Small intestine (tissue), 7 donors: ENCODE results near the gene RNF227. TPM values are rescaled to one million over a fixed set of nuclear protein-coding genes. Genes with fewer than 3 reads are reported as not detected.
"Not testable (repeated sequence)": the region's sequence is repeated elsewhere in the genome, so short reads cannot be mapped to it uniquely, and the experiment has no call there.

Experiments
- DNase-seq, 2 donors: peaks; one replicate each; pipeline versions ENCODE4 v3.0.0 to v3.0.0-alpha.2; 2013
- FAIRE-seq: peaks from 2 replicates; lab custom pipeline; 2012; peaks lifted over from hg19 to GRCh38; lab: Jason Lieb, UNC
- H3K27ac ChIP-seq, 3 donors: one replicate each; pipeline ENCODE4 v1.5.1; 2013; ENCODE audit warnings: low read length in 2 of 3, mild to moderate bottlenecking in 2 of 3, control low read depth in 1 of 3, inconsistent platforms in 1 of 3, low read depth in 1 of 3, moderate library complexity in 1 of 3
- H3K27me3 ChIP-seq, 3 donors: one replicate each; pipeline ENCODE4 v1.6.1; 2013; ENCODE audit warnings: low read length in 3 of 3, inconsistent platforms in 1 of 3; ENCODE audit not compliant: control insufficient read depth in 3 of 3, insufficient read depth in 3 of 3
- H3K36me3 ChIP-seq, 3 donors: one replicate each; pipeline ENCODE4 v1.6.1; 2013; ENCODE audit warnings: low read length in 3 of 3, inconsistent platforms in 1 of 3, low read depth in 1 of 3, mild to moderate bottlenecking in 1 of 3, moderate library complexity in 1 of 3; ENCODE audit not compliant: control insufficient read depth in 3 of 3, insufficient read depth in 2 of 3
- H3K4me1 ChIP-seq, 3 donors: one replicate each; pipeline ENCODE4 v1.6.1; 2013; ENCODE audit warnings: low read length in 2 of 3, inconsistent platforms in 1 of 3, low read depth in 1 of 3, mild to moderate bottlenecking in 1 of 3, moderate library complexity in 1 of 3; ENCODE audit not compliant: control insufficient read depth in 3 of 3, insufficient read depth in 2 of 3
- H3K4me3 ChIP-seq, 3 donors: one replicate each; pipeline ENCODE4 v1.5.1; 2013; ENCODE audit warnings: low read length in 3 of 3, control low read depth in 1 of 3, inconsistent platforms in 1 of 3, low read depth in 1 of 3, mild to moderate bottlenecking in 1 of 3, moderate library complexity in 1 of 3
- H3K9me3 ChIP-seq, 2 donors: one replicate each; pipeline ENCODE4 v1.6.1; 2013; ENCODE audit warnings: low read depth in 1 of 2, low read length in 1 of 2; ENCODE audit not compliant: control insufficient read depth in 2 of 2, insufficient read depth in 1 of 2
- WGBS, 3 donors: extraction: QIAGEN DNeasy Blood & Tissue Kit; methylation state at CpG; one replicate each; pipeline ENCODE4 v1.1.7; 2013; 5-methylcytosine and 5-hydroxymethylcytosine counted together
- polyA plus RNA-seq, 4 donors: library from polyadenylated mRNA; stranded (reverse) in 3 of 4; unstranded in 1 of 4; fragments of 200-250 nt in 3 of 4; fragments of 120-200 nt in 1 of 4; gene quantifications; one replicate each; pipeline versions ENCODE4 v1.2.1 to v1.2.3, GENCODE V29; 2013
- donor health status: healthy with polysubstance abuse.
- donor health status: control.
- donor health status: control.
- donor health status: Bipolar disorder and iron deficiency.
- donor health status: healthy.

The RNF227 gene
- polyA plus RNA-seq, 4 donors, result 1.9 to 3.0 (median 2.5) TPM

DNA sequence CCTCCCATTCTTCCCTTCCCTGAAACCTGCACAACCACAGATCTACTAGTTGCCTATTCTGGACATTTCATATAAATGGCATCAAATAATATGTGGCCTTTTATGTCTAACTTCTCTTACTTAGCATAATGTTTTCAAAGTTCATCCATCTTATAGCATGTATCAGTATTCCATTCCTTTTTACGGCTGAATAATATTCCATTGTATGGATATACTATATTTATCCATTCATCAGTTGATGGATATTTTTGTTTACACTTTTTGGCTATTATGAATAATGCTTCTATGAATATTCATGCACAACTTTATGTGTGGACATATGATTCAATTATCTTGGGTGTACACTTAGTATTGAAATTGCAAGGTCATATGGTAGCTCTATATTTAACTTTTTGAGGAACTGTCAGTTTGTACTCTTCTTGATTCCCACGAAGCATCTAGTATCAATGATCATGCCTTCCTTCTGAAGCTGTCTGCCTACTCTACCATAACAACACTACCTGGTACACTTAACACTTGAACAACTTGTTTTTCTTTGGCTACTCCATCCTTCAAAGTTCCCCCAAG, 40.2 kb downstream of the RNF227 start:
- Histone ChIP-seq H3K27me3 (no peaks in the 10 kb centered on the region), H3K4me3 (no peak overlapping the region), H3K27ac (no peak overlapping the region), H3K9me3 (no peaks in the 10 kb centered on the region), H3K36me3 (peaks cover 0 to 30% (median 0%) of the 10 kb centered on the region in 3 donors), H3K4me1 (peaks cover 0 to 11% (median 0%) of the 10 kb centered on the region in 3 donors)
- WGBS, 3 donors, result 87 to 92% (median 89%) methylated on average over 2 of the region's 2 CpGs
- no peak for DNase-seq
- FAIRE-seq, result no peak

- Histone ChIP-seq H3K36me3 (peaks cover 0 to 24% (median 0%) of the 10 kb centered on the region in 3 donors), H3K9me3 (no peaks in the 10 kb centered on the region), H3K4me3 (no peak overlapping the region), H3K27me3 (no peaks in the 10 kb centered on the region), H3K27ac (no peak overlapping the region), H3K4me1 (no peaks in the 10 kb centered on the region)
- DNase-seq (no peak), FAIRE-seq (no peak)
- WGBS, 3 donors, result 78 to 81% (median 79%) methylated on average over 4 of the region's 4 CpGs
Measured at GRCh38 chr17:7873051-7873450, 43.0 kb downstream of the RNF227 start.

- Histone ChIP-seq H3K4me3 (no peak overlapping the region), H3K27ac (no peak overlapping the region), H3K9me3 (no peaks in the 10 kb centered on the region), H3K27me3 (no peaks in the 10 kb centered on the region), H3K4me1 (no peaks in the 10 kb centered on the region), H3K36me3 (peaks cover 0 to 21% (median 0%) of the 10 kb centered on the region in 3 donors)
- 57 to 59% (median 58%) methylated on average over 5 of the region's 5 CpGs for WGBS, 3 donors
- FAIRE-seq (no peak), DNase-seq (peak in 1 of 2 donors; percentile 33)
Measured at GRCh38 chr17:7867881-7868329, 48.2 kb downstream of the RNF227 start.

GRCh38 chr17:7864995-7865650, 51.0 kb downstream of the RNF227 start:
- 92 to 93% (median 93%) methylated on average over 5 of the region's 5 CpGs for WGBS, 3 donors
- no peak for FAIRE-seq
- H3K4me3 ChIP-seq, result no peak overlapping the region

DNA sequence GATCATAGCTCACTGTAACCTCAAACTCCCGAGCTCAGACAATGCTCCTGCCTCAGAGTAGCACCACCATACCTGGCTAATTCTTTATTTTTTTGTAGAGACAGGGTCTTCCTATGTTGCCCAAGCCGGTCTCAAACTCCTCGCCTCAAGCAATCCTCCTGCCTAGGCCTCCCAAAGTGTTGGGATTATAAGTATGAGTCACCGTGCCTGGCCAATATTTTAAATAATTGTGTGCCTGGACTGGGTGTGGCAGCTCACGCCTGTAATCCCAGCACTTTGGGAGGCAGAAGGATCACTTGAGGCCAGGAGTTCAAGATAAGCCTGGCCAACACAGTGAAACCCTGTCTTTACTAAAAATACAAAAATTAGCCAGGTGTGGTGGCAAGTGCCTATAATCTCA, 51.7 kb downstream of the RNF227 start:
- not testable (repeated sequence) for H3K27me3 ChIP-seq, FAIRE-seq, DNase-seq, H3K4me1 ChIP-seq, H3K27ac ChIP-seq, H3K9me3 ChIP-seq, H3K4me3 ChIP-seq, H3K36me3 ChIP-seq
- WGBS, 3 donors, result 50 to 71% (median 70%) methylated on average over 5 of the region's 5 CpGs

More at GRCh38 chr17:7864995-7865650, 51.0 kb downstream of the RNF227 start:
- no peak for DNase-seq
- Histone ChIP-seq H3K36me3 (peaks cover 0 to 10% (median 0%) of the 10 kb centered on the region in 3 donors), H3K27ac (no peak overlapping the region), H3K9me3 (no peaks in the 10 kb centered on the region), H3K27me3 (no peaks in the 10 kb centered on the region), H3K4me1 (no peaks in the 10 kb centered on the region)

Other genes starting within 250 kb of the RNF227 start
- gene TP53, start 228.8 kb downstream of the RNF227 start, polyA plus RNA-seq, result 10 to 100 TPM in 2 of 4 donors, 1 to 10 TPM in 2; 8.7 to 51.8 (median 26.3) TPM
- gene WRAP53, start 227.8 kb downstream of the RNF227 start, polyA plus RNA-seq, result 10 to 100 TPM in 3 of 4 donors, 1 to 10 TPM in 1; 7.1 to 17.7 (median 11.2) TPM
- gene EFNB3, start 211.1 kb downstream of the RNF227 start, polyA plus RNA-seq, result 1 to 10 TPM in 2 of 4 donors, not detected in 2; 1.1 to 2.0 TPM
- gene DNAH2, start 198.5 kb downstream of the RNF227 start, polyA plus RNA-seq, result under 1 TPM in 2 of 4 donors, not detected in 2; 0.04 to 0.09 TPM
- gene KDM6B, start 82.1 kb downstream of the RNF227 start, polyA plus RNA-seq, result 10 to 100 TPM in 3 of 4 donors, 1 to 10 TPM in 1; 8.4 to 26.1 (median 16.7) TPM
- gene TMEM88, start 61.2 kb downstream of the RNF227 start, polyA plus RNA-seq, result 10 to 100 TPM in 1 of 4 donors, 1 to 10 TPM in 3; 3.8 to 17.5 (median 7.3) TPM
- 100 to 1,000 TPM in 1 of 4 donors, 10 to 100 TPM in 3; 40.1 to 142 (median 73.4) TPM for gene NAA38, start 58.7 kb downstream of the RNF227 start, polyA plus RNA-seq
- 10 to 100 TPM in 1 of 4 donors, 1 to 10 TPM in 3; 4.9 to 13.0 (median 6.4) TPM for gene CYB5D1, start 58.3 kb downstream of the RNF227 start, polyA plus RNA-seq
- 10 to 100 TPM; 23.7 to 60.4 (median 36.7) TPM for gene CHD3, start 27.5 kb downstream of the RNF227 start, polyA plus RNA-seq
- gene KCNAB3, start 13.6 kb upstream of the RNF227 start, polyA plus RNA-seq, result 1 to 10 TPM; 1.3 to 3.9 (median 1.7) TPM
- gene TRAPPC1, start 15.7 kb upstream of the RNF227 start, polyA plus RNA-seq, result 100 to 1,000 TPM; 103 to 152 (median 118) TPM
- gene CNTROB, start 15.9 kb upstream of the RNF227 start, polyA plus RNA-seq, result 10 to 100 TPM; 18.4 to 24.6 (median 24.0) TPM
- under 1 TPM in 1 of 4 donors, not detected in 3; 0.81 TPM for gene GUCY2D, start 86.3 kb upstream of the RNF227 start, polyA plus RNA-seq
- gene ALOX15B, start 122.8 kb upstream of the RNF227 start, polyA plus RNA-seq, result 1 to 10 TPM in 2 of 4 donors, under 1 TPM in 2; 0.31 to 2.0 (median 1.2) TPM
- 1 to 10 TPM in 1 of 4 donors, under 1 TPM in 3; 0.45 to 3.0 (median 0.73) TPM for gene ALOX12B, start 171.4 kb upstream of the RNF227 start, polyA plus RNA-seq
- 1 to 10 TPM in 1 of 4 donors, under 1 TPM in 1, not detected in 2; 0.13 to 1.6 TPM for gene ALOXE3, start 202.2 kb upstream of the RNF227 start, polyA plus RNA-seq
- gene HES7, start 207.8 kb upstream of the RNF227 start, polyA plus RNA-seq, result under 1 TPM in 1 of 4 donors, not detected in 3; 0.06 TPM
- gene PER1, start 236.1 kb upstream of the RNF227 start, polyA plus RNA-seq, result 10 to 100 TPM; 17.3 to 79.4 (median 54.0) TPM
- 10 to 100 TPM; 27.5 to 75.9 (median 46.7) TPM for gene VAMP2, start 246.7 kb upstream of the RNF227 start, polyA plus RNA-seq